GM21381 (cell line): ENCODE measurements around the gene CELSR1.
"Not testable (repeated sequence)": the region's sequence is repeated elsewhere in the genome, so short reads cannot be mapped to it uniquely, and the experiment has no call there.

Source experiments
- ATAC-seq: cut with Tn5 transposase; IDR thresholded peaks from one replicate; pipeline ENCODE4 v1.9.1; 2021; ENCODE audit warnings: mild to moderate bottlenecking, moderate library complexity; ENCODE audit not compliant: unreplicated experiment

CELSR1 gene

DNA sequence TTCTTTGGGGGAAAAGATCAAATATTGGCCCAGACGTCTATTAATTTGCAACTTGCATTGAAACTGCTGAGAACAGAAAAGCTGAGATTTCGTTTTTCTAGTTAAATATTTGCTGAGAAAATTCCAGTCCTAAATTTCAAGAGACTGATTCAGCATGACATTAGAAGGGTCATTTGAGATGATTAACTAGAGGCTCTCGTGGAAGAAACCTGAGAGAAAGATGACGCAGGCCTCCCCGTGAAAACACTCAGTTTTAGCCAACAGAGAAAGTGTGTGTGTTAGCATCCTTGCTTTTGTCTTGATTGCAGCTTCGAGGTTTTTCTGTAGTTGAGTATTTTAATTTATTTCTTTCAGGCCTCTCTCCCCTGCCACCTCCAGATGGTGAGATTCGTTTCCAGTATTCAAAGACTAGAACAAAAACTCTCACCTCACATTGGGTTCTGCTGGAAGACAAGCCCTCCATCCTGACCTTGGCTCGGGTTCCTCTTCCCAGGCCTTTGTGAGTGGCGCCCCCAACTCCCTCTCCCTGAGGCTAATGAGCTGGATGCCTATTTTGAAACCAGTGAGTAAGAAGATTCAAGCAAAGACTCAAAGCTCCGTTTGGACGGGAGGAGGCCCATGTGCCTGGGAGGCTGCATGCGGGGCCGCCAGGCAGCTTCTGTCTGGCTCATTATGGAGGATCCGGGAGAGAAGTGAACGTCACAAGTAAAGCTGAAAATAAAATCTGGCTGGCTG is 52.4 kb downstream of the CELSR1 start:
- no peak for ATAC-seq

DNA sequence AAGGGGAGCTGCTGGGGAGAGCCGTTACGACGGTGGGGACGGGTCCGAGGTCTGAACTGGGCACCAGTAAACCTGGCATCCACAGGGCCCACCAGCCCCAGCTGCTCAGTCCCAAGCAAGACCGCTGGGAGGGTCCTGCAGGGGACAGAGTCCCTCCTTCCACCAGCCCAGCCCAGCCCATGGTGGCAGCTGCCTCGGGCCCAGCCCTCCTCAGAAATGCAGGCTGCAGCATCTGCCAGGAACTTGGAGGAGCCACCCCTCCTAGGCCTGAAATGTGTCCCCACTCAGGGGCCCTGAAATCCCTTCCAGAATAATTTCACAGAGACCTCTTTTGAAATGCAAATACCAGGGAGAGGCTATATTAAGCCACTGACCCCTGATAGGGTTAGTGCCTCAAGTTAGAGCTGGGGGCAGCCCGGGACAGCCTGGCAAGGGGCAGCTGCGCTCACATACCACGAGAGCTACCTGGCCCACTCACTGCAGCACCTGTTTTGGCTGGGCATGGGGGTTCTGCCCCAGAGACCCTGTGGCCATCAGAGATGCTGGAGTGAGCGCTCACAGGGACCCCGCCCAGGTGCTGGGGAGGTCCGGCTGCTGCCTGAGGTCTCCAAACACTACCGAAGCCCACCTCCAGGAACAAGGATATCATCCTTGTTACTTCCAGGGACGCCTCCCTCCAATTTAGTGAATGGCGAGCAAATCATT is 53.1 kb downstream of the CELSR1 start:
- no peak for ATAC-seq

DNA sequence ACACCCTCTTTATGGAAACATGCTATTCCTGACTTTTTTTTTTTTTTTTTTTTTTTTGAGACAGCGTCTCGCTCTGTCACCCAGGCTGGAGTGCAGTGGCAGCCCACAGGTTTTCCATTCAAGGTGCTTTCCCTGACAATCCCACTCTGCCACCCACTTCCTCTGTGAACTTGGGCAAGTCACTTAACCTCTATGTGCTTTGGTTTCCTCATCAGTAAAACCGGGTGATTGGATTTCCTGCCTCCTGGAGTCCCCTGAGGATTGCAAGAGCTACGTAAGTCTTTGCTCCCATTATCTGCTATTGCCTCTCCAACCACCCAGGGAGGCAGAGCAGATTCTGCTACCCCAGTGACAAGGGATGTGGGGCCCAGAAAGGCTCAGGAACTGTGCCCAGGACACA is 54.1 kb downstream of the CELSR1 start:
- no peak for ATAC-seq

DNA sequence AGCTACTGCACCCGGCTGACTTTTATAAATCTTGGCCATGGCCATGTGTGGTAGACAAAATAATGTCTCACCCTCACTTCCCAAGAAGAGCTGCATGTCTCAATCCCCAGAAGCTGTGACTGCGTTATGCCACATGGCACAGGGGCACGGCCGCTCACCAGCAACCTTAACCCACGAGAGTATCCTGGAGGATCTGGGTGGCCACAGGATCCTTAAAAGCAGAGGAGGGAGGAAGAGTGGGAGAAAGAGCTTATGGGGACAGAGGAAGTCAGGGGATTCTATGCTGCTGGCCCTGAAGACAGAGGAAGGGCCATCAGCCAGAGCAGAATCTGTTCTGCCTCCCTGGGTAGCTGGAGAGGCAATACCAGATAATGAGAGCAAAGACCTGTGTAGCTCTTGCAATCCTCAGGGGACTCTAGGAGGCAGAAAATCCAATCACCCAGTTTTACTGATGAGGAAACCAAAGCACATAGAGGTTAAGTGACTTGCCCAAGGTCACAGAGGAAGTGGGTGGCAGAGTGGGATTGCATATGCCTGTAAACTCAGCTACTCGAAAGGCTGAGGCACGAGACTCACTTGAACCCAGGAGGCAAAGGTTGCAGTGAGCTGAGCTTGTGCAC is 55.3 kb downstream of the CELSR1 start:
- no peak for ATAC-seq

DNA sequence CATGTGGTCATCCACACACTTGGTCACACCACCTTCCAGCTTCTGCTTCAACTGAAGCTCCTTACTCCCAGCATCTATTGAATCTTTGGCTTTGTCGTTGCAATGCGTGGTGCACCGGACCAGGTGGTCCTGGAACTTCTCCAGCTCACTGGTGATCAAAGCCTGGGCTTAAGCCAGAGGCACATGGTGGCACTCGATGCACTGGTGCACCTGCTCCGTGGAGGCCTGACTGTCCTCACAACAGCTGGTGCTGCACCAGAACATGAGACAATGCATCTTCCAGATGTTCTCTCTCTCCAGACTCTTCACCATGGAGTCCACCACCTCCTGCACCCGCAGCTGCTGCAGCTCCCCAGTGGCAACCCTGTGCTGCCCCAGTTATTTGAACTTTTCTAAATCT is 56.0 kb downstream of the CELSR1 start:
- ATAC-seq = no peak

DNA sequence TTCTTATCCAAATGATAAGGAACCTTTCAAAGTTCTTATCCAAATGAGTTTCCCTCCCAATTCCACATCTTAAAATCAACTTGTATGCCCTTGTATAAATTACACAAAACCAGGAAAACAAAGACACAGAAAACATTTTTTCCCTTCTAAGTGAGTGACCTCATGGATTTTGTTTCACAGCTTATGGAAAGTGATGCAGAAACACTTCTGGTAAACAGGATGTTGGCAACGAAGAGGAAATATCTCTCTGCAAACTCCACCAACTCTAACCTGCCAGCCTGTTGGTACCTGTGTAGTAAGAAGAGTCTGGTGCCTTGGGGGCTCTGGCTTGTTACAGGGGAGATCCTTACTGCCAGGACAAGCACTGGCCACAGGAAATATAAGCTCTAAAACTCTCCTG is 57.0 kb downstream of the CELSR1 start:
- no peak for ATAC-seq

DNA sequence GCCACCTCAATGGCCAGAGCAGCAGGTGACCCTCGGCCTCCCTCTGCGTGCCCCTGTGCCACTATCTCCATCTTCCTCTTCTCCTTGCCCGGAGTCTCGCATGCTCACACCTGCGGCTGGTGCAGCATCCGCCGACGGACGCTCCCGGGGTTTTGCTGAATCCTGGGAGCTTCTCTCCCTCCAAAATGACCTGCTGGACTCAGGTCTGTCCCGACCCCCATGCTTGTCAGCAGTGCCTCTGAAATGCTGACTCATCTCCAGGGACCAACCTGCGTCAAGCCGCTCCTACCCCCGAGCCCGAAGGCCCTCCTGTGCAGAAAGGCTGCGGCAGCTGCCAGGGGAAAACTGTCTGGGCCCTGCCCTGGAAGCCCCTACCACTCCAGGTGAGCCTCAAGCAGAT is 58.4 kb downstream of the CELSR1 start:
- ATAC-seq = no peak

DNA sequence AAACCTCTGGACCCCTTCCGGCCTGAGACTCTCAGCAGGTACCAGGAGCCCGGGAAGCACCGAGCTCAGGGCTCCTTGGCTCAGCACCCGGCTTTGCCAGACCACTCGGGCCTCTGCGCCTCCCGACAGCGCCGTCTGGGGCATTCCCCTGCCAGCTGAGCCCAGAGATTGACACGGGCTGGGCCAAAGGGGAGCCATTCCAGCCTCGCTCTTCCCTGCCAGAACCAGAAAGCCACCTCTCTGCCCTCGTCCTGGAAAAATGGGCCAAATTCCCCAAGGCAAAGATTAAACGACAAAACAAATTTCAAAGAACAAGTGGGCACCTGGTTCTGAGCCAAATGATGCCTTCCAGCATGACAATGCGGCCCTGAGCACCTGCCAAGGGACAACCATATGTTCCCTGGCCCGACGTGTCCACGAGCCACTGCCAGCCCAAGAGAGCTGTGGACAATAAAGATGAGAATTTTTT is 59.3 kb downstream of the CELSR1 start:
- ATAC-seq = no peak

DNA sequence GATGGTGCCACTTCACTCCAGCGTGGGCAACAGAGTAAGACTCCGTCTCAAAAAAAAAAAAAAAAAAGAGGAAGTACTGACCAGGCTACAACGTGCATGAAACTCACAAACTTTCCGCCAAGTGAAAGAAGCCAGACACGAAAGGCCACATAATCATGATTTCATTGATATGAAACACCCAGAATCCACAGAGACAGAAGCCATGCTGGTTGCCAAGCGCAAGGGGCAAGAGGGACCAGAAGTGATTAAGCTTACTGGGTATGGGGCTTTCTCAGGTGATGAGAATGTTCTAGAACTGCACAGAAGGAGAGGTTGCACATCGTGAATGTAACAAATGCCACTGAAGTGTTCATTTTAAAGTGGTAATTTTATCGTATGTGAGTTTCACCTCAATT is 60.9 kb downstream of the CELSR1 start:
- ATAC-seq = no peak

DNA sequence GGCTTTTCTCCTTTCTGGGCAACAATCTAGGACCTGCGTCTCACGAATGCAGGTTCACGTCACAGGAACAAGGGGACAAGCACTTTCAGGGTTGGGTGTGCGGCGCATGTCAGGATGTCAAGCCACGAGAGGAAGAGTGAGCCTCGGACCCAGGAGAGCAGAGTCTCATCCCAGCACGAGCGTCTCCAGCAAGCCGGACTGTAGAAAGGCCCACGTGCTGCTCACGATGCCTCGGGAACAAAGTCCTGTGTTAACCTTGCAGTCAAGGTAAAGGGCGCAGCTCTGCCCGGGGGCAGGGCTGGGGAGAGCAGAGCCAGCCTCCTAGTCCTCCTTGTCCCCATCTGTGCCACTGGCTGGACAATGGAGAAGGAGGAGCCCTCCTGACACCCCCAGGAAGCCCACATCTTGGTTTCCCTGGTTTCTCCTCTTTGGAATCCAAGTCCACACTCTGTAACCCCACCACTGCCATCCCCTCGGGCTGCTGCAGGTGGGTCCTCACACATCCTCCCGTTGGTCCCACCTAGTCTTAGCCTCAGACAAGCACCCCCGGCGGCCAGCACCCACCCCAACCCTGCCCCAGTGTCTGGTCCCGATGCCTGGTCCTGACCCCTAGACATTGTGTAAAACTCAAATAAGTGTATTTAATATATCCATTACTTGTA is 63.4 kb downstream of the CELSR1 start:
- ATAC-seq = no peak

DNA sequence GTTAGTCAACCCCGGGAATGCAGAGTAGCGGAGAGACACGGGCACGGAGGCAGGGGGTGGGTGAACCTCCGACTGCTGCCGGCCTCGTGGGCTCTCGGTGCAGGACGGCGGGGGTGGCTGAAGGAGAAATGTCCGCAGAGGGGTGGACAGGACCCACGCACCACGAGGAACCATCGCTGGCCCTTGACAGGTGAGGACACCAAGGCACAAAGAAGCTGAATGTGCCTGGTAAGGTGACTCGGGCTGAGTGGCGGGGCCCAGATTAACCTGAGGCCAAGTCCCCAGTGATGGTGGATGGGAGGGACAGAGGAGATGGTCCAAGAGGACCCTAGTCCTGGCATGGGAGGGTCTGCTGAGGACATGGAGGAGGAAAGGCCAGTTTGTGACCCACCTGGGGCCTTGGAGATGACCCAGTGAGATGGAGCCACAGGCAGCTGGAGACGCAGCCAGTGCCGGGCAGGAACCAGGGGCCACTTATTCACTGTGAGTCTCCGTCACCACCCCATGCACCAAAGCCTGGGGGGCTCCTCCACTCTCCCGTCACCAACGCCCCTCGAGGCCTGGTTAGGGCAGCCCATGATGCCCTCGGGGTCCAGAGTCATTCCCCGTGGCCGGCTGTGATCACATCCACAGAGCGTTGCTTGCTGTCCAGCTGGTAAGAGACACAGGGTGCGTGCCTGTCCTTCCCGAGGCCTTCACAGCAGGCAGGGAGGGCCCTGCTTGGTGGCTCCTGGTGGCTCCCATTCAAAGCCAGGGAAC is 64.2 kb downstream of the CELSR1 start:
- ATAC-seq = no peak

DNA sequence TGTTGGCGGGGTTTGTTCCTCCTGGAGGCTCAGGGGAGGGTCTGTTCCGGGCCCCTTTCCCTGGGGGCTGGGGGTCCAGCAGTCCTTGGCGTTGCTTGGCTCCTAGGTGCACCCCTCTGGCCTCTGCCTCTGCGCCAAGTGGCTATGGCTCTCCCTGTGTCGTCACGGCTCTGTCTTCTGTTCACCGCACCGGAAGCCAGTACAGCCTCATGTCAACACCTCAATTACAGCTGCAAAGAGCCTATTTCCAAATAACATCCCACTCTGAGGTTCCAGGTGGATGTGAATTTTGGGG is 64.8 kb downstream of the CELSR1 start:
- no peak for ATAC-seq

DNA sequence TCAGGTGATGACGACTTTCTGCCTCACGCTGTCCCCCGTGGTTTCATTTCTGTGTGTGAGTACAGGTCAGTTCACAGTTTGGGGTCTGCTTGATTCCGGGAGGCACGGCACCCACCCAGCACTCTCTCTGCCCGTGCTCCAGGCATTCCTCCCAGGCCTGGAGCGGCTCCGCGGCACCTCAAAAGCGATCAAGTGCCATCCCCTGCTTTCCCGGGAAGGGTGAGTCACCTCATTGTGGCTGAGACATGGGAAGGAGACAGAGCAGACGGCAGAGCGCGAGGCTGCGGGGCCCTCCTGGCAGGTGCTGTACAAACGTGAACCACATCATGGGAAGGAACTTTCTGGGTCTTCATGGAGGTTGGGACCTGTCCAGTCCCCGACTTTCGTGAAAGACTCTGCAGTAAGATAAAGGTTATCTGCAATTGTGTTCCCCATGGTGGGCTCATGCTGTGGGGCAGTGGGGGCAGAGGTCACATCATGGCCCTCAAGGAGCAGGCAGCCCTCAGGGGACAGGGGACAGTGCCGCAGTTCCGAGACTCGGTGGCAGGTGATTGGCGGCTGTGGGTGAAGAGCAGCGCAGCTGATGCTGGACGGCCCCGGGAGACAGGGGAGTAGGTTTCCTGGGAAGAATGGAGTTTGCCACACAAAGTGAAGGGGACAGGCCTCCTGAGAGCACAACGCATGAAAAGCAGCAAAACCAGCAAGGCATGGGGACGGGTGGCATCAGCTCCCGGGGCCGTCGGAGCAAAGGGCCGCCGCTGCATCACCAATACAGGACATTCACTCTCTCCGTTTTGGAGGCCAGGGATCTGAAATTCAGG is 65.3 kb downstream of the CELSR1 start:
- no peak for ATAC-seq

DNA sequence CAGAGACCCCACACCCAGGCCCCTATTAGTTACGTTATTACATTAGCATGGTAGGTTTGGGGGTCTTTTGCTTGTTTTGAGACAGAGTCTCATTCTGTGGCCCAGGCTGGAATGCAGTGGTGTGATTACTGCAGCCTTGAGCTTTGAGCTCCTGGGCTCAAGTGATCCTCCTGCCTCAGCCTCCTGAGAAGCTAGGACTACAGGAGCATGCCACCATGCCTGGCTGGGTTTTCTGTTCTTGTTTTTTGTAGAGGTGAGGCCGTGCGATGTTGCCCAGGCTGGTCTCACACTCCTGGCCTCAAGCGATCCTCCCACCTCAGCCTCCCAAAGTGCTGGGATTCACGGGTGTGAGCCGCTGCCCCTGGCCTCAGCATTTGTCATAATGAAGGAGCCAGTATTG is 66.1 kb downstream of the CELSR1 start:
- not testable (repeated sequence) for ATAC-seq

DNA sequence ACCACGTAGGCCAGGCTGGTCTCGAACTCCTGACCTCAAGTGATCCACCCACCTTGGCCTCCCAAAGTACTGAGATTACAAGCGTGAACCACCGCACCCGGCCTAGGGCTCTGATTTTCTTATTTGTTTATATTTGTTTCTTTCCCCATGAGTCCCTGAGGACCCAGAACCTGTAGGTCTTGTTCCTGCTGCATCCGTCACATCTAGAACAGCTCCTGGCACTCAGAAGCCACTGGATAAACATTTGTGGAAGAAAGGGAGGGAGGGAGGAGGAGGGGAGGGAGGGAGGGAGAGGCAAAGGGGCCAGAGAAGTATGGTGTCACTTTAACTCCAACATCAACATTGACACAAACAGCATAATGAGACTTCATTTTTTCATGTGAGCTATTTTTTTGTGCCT is 67.7 kb downstream of the CELSR1 start:
- no peak for ATAC-seq

DNA sequence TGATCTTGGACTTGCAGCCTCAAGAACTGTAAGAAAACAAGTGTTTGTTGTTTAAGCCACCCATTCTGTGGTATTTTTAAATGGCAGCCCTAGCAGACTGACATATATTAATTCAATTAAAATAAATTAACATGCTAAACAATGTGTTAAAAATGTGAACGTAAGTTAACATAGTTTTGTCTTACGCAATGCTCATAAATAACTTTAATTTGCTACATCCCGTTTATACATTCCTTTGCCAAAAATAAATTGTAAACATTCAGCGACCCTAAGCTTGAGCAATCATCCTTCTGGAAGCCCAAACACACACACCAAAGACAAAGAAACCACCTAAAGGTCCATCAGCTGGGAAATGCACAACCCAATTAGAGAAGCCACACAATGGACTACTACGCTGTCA is 70.4 kb downstream of the CELSR1 start:
- ATAC-seq = no peak

DNA sequence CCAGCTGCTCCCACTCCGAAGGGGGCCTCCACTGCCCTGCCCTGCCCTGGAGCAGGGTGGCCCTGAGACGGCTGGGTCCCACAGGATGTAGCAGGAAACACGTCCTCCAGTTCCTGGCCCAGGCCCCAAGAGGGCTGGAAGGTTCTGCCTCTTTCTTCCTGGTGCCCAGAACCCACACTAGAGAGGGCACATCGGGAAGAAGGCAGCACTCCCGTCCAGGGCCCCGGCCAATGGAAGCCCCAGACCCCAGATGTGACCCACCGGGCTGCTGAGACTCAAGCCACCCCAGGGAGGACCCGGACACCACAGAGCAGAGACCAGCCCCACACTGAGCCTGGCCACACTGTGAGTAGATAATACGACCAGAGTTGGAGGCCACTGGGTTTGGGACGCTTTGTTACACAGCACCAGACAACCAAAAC is 71.2 kb downstream of the CELSR1 start:
- ATAC-seq = no peak

DNA sequence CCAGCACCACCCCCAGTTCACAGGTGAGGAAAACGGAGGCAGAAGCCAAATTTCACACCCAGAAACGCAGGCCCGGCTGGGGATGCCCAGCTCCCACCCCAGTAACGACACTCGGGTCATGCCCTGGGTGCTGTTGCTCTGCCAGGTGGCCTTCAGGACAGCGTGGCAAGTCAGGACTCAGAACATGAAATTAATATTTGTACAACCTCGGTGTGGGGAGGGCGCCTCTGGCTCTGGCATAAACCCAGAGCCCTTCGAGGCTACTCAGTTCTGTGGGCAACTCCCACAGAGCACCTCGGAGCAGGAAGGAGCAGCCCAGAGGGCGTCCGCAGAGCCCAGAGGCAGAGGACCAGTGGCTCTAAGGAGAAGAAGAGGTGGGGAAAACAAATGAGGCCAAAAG is 71.6 kb downstream of the CELSR1 start:
- no peak for ATAC-seq

DNA sequence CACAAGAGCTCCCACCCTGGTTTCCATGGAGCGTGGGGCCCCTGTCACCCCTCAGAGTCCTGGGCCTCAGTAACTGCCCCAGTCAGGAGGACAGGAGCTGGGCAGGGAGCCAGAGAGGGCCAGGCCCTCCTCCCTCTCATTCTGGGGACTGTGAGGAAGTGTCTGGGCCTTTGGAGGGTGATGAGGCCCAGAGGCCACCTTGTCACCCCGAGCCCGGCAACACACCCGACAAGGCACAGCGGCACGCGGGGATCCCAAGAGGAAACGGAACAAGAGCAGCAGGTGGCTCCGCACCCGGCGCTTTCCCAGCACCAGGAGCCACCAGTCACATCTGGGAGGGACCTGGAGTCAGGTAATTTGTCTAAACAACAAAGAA is 72.1 kb downstream of the CELSR1 start:
- ATAC-seq = no peak

DNA sequence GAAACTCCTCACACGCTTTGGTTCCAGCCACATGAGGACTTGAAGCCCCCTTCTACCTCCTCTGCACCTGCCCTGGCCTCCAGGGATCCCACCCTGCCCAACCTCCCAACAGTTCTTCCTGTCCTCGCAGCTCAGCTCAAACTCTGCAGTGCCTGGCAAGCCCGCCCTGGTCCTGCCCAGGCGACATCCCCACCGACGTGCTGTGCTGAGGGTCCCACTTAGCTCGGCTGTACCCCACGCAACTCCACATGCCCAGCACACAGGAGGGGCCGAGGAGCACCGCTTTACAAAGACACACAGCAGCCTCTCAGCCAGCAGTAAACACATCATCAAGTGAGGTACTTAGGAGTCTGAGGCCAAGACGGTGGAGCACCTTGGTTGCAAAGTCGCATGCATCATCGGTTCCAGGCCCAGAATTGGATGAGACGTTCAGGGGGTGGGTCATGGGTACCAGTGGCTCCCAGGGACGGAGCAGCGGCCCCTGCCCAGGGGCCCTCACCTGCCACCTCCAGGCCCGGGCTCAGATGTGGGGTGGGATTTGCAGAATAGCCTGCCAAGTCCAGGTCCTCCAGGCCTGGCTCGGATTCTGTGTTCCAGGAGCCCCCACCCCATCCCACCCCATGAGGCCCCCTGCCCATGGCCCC is 72.6 kb downstream of the CELSR1 start:
- no peak for ATAC-seq
